Astrocyte of the hippocampus (primary cell): ENCODE results near the gene CTTNBP2NL.
"Not testable (repeated sequence)": the region's sequence is repeated elsewhere in the genome, so short reads cannot be mapped to it uniquely, and the experiment has no call there.

Experiments
- DNase-seq: peaks from one replicate; pipeline ENCODE4 v3.0.0; 2011; ENCODE audit warnings: low read depth, low spot score

CTTNBP2NL gene

DNA sequence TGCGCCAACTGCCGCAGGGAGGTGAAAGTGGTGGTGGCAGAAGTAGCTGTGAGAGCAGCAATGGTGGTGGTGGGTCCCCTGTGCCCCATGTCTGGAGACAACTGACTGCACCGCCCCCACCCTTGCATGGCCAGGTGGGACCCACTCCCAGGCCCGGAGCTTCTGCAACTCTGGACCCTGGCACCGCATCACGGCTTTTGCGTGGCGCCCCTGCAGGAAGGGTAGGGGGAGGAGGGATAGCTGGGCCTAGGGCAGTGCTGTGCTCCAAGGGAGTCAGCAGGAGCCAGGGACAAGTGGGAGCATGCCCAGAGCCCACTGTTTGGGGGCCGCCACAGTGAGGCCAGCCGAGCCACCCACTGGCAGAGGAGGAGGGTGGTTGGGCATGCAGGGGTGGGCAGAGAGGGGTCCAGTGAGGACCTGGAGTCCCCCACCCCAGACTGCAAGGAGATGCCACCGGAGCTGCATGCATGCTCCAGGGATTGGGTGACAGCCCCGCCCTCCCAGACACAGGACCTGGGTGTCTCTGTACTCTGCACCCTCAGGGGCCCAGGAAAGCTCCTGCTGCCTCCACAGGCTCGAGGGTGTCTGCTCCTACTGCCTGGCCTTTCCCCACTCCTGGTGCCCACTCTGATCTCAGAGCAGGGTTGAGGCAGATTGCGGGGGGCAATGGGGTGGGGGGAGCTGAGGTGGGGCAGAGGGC lies 9.8 kb upstream of the CTTNBP2NL start:
- no peak for DNase-seq

DNA sequence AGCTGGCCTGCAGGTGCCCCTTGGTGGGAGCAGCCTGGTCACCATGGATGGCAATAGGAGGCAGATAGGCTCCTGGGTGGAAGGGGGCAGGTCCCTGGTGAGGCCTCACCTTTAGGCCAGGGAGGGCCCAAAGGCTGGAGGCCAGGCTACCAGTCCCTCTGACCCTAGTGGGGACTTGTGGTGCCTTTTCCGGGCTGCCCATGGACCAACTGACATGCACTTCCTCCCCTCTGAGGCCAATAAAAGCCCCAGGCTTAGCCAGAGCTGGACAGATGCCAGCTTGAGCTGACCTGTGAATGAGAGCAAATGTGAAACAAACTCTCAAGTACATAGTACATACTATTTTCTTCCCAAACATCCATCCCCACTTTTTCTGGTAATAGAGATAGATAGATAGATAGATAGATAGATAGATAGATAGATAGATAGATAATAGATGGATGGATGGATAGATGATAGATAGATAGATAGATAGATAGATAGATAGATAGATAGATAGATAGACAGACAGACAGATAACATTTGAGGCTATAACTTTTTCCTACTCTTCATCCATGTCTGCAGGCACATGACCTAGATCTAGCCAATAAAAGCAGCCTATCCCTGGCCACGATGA lies 9.2 kb upstream of the CTTNBP2NL start:
- no peak for DNase-seq

- DNase-seq = no peak
These were observed 8.2 kb upstream of the CTTNBP2NL start for GRCh38 chr1:112387807-112388206.

GRCh38 chr1:112388436-112388835 lies 7.6 kb upstream of the CTTNBP2NL start:
- DNase-seq = peak; percentile 42

GRCh38 chr1:112389689-112390088 lies 6.3 kb upstream of the CTTNBP2NL start:
- no peak for DNase-seq

- DNase-seq = not testable (repeated sequence)
These were observed 5.7 kb upstream of the CTTNBP2NL start for GRCh38 chr1:112390335-112390734.

DNA sequence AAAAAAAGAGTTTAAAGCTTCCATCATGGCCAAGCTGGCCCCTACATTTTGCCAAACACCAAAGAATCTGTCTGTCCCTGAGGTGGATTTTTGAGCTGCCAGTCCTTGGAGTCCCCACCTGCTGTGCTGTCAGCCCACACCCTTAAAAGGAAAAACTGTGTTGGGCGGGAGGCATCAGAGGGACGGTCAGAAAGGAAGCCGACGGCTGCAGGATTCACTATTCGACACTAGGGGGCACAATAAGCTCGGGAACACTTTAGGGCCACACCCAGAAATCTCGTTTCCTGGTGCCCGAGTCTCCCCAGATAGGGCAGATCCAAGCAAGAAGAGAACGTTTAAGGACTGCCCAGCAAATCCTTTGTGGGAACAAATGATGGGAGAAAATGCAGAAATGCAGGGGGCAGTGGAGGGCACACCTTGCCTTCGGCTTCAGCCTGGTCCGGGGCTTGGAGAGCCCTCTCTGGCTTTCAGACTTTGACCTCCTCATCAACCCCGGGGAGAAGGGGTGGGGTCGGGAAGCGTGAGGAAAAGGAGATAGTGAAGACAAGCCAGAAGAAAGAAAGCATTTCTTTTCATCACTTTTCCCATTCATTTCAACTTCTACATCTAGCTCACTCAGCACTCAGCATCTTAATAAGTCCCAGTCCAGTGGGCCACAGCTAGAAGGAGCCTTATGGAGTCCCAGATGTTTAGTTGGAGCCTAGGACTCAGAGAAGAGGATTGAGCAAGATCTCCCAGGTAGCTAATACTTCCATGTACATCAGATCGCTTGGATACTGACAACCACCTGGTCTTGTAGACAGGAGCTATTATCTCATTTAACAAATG lies 5.0 kb upstream of the CTTNBP2NL start:
- peak; percentile 97 for DNase-seq

DNA sequence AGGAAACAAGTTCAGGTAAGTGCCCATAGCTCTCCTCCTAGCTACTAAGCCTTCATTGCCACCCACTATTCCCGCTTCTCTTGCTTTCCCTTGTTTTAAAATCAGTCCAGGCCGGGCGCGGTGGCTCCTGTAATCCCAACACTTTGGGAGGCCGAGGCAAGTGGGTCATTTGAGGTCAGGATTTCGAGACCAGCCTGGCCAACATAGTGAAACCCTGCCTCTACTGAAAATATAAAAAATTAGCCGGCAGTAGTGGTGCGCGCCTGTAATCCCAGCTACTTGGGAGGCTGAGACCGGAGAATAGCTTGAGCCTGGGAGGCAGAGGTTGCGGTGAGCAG lies 4.4 kb upstream of the CTTNBP2NL start:
- no peak for DNase-seq

DNA sequence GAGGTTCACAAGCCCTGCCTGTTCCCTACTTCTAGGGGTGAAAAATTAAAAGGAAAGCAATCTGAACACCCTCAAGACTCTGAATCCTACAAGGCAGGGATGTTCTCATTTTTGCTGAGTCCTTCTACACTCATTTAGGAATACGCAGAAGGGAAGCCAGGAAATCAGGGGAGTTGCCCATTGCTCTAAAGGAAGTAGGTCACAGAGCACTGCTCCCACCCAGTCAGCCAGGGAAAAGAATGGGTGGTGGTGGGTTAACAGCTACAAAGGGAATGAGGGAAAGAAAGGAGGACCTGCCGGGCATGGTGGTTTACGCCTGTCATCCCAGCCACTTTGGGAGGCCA lies 2.4 kb upstream of the CTTNBP2NL start:
- no peak for DNase-seq

- no peak for DNase-seq
These were observed 1.3 kb upstream of the CTTNBP2NL start for GRCh38 chr1:112394743-112395062.

DNA sequence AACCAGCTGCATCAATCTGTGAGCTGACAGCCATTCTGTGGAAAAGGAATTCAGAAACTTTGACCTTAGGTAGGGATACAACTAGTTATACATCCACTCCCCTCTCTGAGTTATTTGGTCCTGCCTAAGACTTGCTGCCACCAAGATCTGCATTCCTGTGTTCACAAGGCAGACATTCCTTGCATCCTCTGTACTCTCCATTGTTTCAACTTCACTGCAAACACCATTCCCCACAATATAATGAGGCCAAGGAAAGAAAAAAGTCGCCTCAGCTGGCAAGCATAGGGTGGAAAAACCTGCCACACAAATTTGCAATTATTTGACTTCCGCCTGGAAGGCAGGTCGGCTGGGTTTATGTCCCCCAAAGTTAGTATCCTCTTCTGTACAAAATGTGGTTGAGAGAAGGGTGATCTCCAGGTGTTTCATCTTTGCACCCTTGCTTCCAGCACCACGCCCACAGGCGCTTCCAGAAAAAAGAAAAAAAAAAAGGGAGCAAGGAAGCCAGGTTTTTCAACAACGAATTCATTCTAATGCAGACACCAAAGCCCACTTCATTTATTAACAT lies 676 bp upstream of the CTTNBP2NL start:
- DNase-seq = peak; percentile 74

- DNase-seq = peak; percentile 51
These were observed 848 bp downstream of the CTTNBP2NL start for GRCh38 chr1:112396653-112397471.

DNA sequence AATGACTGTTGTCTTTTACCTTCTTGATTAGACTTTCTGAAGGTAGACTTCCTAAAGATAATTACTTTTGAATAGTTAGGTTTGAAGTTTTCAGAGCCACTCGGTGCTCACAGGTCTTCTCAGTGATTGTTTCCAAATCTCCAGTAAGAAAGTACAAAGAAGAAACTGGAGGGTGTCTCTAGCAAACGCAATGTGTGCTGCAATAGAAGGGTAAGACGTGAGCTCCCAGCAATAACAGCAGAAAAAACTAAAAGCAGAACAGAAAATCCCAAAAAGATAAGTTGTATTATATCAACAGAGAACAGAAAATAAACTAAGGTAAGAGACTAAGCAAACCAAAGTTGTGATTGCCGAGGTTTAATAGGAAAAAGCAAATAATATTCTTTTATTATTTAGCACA lies 1.8 kb downstream of the CTTNBP2NL start:
- DNase-seq = no peak

DNA sequence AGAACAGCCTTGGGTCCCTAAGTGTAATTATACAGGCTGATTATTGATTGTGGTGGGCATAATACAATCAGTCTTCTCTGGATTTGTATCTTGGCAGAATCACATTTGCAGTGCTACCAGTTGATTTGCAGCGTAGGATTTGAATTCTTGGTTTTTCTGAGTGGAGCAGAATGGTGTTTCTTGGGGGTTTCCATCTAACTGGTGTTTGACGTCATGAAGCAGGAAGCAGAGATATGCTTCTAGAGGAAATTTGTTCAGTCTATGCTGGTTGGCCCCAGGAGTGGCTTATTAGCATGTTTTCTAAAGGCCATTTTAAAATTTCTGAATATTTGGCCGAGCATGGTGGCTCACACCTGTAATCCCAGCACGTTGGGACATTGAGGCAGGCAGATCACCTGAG lies 3.4 kb downstream of the CTTNBP2NL start:
- no peak for DNase-seq

DNA sequence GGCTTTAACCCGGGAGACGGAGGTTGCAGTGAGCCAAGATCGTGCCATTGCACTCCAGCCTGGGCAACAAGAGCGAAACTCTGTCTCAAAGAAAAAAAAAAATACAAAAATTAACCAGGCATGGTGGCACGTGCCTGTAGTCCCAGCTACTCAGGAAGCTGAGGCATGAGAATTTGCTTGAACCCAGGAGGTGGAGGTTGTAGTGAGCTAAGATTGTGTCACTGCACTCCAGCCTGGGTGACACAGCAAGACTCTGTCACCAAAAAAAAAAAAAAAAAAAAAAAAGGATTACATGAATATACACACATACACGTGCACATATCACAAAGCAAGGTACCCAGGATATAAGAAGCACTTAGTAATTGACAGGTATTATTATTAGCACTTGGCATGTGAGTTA lies 4.7 kb downstream of the CTTNBP2NL start:
- DNase-seq = not testable (repeated sequence)

DNA sequence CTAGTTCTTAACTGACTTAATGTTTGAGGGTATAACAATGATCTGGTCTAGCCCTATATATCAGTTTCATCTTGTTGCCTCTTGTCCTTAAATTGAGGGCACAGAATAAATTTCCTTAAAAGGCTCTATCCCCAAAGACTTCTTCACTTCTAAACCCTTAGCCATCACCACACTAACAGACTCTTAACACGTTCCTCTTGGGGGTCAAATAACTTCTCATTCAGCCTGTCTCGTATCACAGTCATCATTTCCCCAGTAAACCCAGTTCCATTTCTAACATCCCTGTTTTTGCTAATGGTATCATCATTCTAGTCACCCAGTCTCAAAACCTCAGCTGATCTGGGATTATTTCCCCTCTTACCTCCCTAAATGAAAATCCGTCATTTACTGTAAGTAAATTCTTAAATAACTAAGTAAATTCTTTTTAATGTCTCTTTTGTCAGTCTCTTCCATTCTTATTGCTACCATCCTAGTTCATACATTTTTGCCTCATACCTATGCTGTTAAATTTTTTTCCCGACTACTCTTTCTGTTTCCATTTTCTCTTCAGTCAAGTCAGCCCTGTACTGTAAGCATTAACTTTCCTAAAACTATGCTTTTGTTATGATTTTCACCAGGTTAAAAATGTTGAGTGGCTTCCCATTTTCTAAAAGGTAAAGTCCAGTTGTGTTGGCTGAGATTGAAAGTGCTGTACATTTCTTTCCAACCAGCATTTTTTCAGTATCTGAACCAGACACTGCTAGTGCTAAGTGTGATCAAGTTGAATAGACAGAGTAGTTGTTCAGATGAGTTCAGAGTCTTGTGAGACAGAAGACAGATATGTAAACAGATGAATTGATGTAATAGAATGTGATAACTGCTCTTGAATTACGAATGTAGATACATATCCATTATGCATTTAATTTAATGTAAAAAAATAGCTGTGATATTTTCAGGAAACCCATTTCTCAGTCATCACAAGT lies 6.9 kb downstream of the CTTNBP2NL start:
- DNase-seq = no peak

- DNase-seq = no peak
These were observed 10.8 kb downstream of the CTTNBP2NL start for GRCh38 chr1:112406771-112407170.

- no peak for DNase-seq
These were observed 13.4 kb downstream of the CTTNBP2NL start for GRCh38 chr1:112409414-112409813.

DNA sequence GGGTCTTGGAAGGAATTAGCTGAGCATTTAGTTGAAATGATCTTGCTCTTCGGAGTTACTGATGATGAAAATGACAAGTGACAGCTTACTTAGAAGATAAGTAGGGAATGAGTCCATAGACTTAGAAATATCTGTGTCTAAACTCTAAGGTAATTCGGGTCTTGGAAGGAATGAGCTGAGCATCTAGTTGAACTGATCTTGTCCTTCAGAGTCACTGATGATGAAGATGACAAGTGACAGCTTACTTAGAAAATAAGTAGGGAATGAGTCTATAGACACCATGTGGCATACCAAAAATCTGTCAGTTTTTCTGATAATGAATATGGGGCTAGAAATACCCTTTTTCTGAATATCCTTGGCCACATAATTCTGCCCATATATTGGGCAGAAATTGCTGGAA lies 14.7 kb downstream of the CTTNBP2NL start:
- no peak for DNase-seq

GRCh38 chr1:112417271-112417670 lies 21.3 kb downstream of the CTTNBP2NL start:
- DNase-seq = no peak
